Muscle of arm (tissue), 12 donors: ENCODE results near the gene HLCS. TPM values are rescaled to one million over a fixed set of nuclear protein-coding genes. Genes with fewer than 3 reads are reported as not detected.
"Not testable (repeated sequence)": the region's sequence is repeated elsewhere in the genome, so short reads cannot be mapped to it uniquely, and the experiment has no call there.

Source experiments
- DNase-seq: peaks from one replicate; pipeline ENCODE4 v3.0.0-alpha.2; 2013
- polyA plus RNA-seq, 12 donors: library from polyadenylated mRNA; unstranded; fragments of 120-200 nt; gene quantifications; one replicate each; pipeline ENCODE4 v1.2.1, GENCODE V29; 2013; ENCODE audit not compliant: insufficient read length in 12 of 12

Gene HLCS
- polyA plus RNA-seq, 12 donors = 6.7 to 15.3 (median 13.1) TPM; not detected in 1

- DNase-seq = no peak
Measured at GRCh38 chr21:36959020-36959835, 7.2 kb downstream of the HLCS start.

GRCh38 chr21:36955783-36956182 lies 10.7 kb downstream of the HLCS start:
- DNase-seq = no peak

GRCh38 chr21:36952331-36952730 lies 14.1 kb downstream of the HLCS start:
- not testable (repeated sequence) for DNase-seq

GRCh38 chr21:36949171-36950141 lies 17.0 kb downstream of the HLCS start:
- no peak for DNase-seq

GRCh38 chr21:36948686-36949085 lies 17.8 kb downstream of the HLCS start:
- DNase-seq = no peak

GRCh38 chr21:36946949-36947356 lies 19.5 kb downstream of the HLCS start:
- DNase-seq = no peak

- DNase-seq = no peak
Measured at GRCh38 chr21:36945496-36946138, 20.9 kb downstream of the HLCS start.

- no peak for DNase-seq
Measured at GRCh38 chr21:36936361-36937135, 29.9 kb downstream of the HLCS start.

GRCh38 chr21:36934864-36935420 lies 31.5 kb downstream of the HLCS start:
- no peak for DNase-seq

GRCh38 chr21:36932161-36932816 lies 34.2 kb downstream of the HLCS start:
- no peak for DNase-seq

GRCh38 chr21:36929622-36930021 lies 36.8 kb downstream of the HLCS start:
- no peak for DNase-seq

GRCh38 chr21:36928960-36929359 lies 37.5 kb downstream of the HLCS start:
- DNase-seq = no peak

- peak; percentile 84 for DNase-seq
Measured at GRCh38 chr21:36927719-36928117, 38.8 kb downstream of the HLCS start.

- no peak for DNase-seq
Measured at GRCh38 chr21:36926989-36927718, 39.3 kb downstream of the HLCS start.

GRCh38 chr21:36923270-36923669 lies 43.2 kb downstream of the HLCS start:
- no peak for DNase-seq

- no peak for DNase-seq
Measured at GRCh38 chr21:36922861-36923260, 43.6 kb downstream of the HLCS start.

- DNase-seq = no peak
Measured at GRCh38 chr21:36918291-36918690, 48.2 kb downstream of the HLCS start.

- DNase-seq = peak; percentile 59
Measured at GRCh38 chr21:36917471-36918158, 48.9 kb downstream of the HLCS start.

- no peak for DNase-seq
Measured at GRCh38 chr21:36916718-36917117, 49.8 kb downstream of the HLCS start.
